ENCODE results near the gene PVALB. TPM values are rescaled to one million over a fixed set of nuclear protein-coding genes. Genes with fewer than 3 reads are reported as not detected.

Gene PVALB
- total and polyA plus RNA-seq, 5 donors from 2014 or later = not detected

GRCh38 chr22:36819112-36819511, 2.3 kb upstream of the PVALB start:
- DNase-seq (no peak), ATAC-seq (ENCODE audit: low read depth in 2 of 2) (no peak)
- Mint-ChIP-seq H3K4me1 (peaks cover 0 to 8% (median 0%) of the 10 kb centered on the region in 4 donors), H3K27me3 (peaks cover 68% of the 10 kb centered on the region), H3K4me3 (no peak overlapping the region), H3K36me3 (no peaks in the 10 kb centered on the region), H3K27ac (no peak overlapping the region), H3K9me3 (peaks cover 0 to 4% (median 0%) of the 10 kb centered on the region in 7 donors)
- peaks cover 9% of the 10 kb centered on the region for H3K4me1 ChIP-seq (ENCODE audit: control insufficient read depth, insufficient read depth, low read length, poor library complexity, severe bottlenecking)
- H3K36me3 ChIP-seq (ENCODE audit: control insufficient read depth, insufficient read depth, low read length) = no peaks in the 10 kb centered on the region
- no peak overlapping the region for H3K4me3 ChIP-seq (ENCODE audit: low read depth, low read length)
- peaks cover 17% of the 10 kb centered on the region for H3K27me3 ChIP-seq (ENCODE audit: control insufficient read depth, insufficient read depth, low read length)
- H3K27ac ChIP-seq (ENCODE audit: insufficient read depth, low read length, poor library complexity, severe bottlenecking) = no peak overlapping the region
- H3K9me3 ChIP-seq (ENCODE audit: control insufficient read depth in 2 of 2, low read length in 2 of 2) = no peaks in the 10 kb centered on the region

GRCh38 chr22:36818010-36818642, 1.3 kb upstream of the PVALB start:
- H3K27me3 ChIP-seq (ENCODE audit: control insufficient read depth, insufficient read depth, low read length) = peaks cover 17% of the 10 kb centered on the region
- peaks cover 78% of the 10 kb centered on the region for H3K27me3 Mint-ChIP-seq
- H3K36me3 ChIP-seq (ENCODE audit: control insufficient read depth, insufficient read depth, low read length) = no peaks in the 10 kb centered on the region
- H3K9me3 ChIP-seq (ENCODE audit: control insufficient read depth in 2 of 2, low read length in 2 of 2) = no peaks in the 10 kb centered on the region
- peaks cover 9% of the 10 kb centered on the region for H3K4me1 ChIP-seq (ENCODE audit: control insufficient read depth, insufficient read depth, low read length, poor library complexity, severe bottlenecking)
- peaks cover 0 to 2% (median 0%) of the 10 kb centered on the region in 7 donors for H3K9me3 Mint-ChIP-seq
- no peak overlapping the region for H3K4me3 Mint-ChIP-seq
- H3K4me1 Mint-ChIP-seq = peaks cover 0 to 7% (median 0%) of the 10 kb centered on the region in 4 donors
- H3K27ac ChIP-seq (ENCODE audit: insufficient read depth, low read length, poor library complexity, severe bottlenecking) = no peak overlapping the region
- H3K27ac Mint-ChIP-seq = no peak overlapping the region
- ATAC-seq (ENCODE audit: low read depth in 2 of 2) = no peak
- no peak for DNase-seq
- H3K36me3 Mint-ChIP-seq = no peaks in the 10 kb centered on the region
- H3K4me3 ChIP-seq (ENCODE audit: low read depth, low read length) = no peak overlapping the region

GRCh38 chr22:36817525-36817848, 652 bp upstream of the PVALB start:
- no peak for ATAC-seq (ENCODE audit: low read depth in 2 of 2)
- Mint-ChIP-seq H3K27me3 (peaks cover 83% of the 10 kb centered on the region), H3K4me1 (peaks cover 0 to 7% (median 0%) of the 10 kb centered on the region in 4 donors), H3K27ac (no peak overlapping the region), H3K9me3 (peaks cover 0 to 2% (median 0%) of the 10 kb centered on the region in 7 donors), H3K36me3 (no peaks in the 10 kb centered on the region), H3K4me3 (peak overlapping the region in 2 of 4 donors; percentile 11 to 65)
- Histone ChIP-seq H3K4me3 (ENCODE audit: low read depth, low read length) (no peak overlapping the region), H3K4me1 (ENCODE audit: control insufficient read depth, insufficient read depth, low read length, poor library complexity, severe bottlenecking) (peaks cover 9% of the 10 kb centered on the region), H3K27ac (ENCODE audit: insufficient read depth, low read length, poor library complexity, severe bottlenecking) (no peak overlapping the region), H3K36me3 (ENCODE audit: control insufficient read depth, insufficient read depth, low read length) (no peaks in the 10 kb centered on the region), H3K27me3 (ENCODE audit: control insufficient read depth, insufficient read depth, low read length) (peaks cover 17% of the 10 kb centered on the region), H3K9me3 (ENCODE audit: control insufficient read depth in 2 of 2, low read length in 2 of 2) (no peaks in the 10 kb centered on the region)
- no peak for DNase-seq

- Mint-ChIP-seq H3K4me1 (peaks cover 0 to 7% (median 0%) of the 10 kb centered on the region in 4 donors), H3K27ac (no peak overlapping the region), H3K9me3 (peaks cover 0 to 2% (median 0%) of the 10 kb centered on the region in 7 donors), H3K36me3 (no peaks in the 10 kb centered on the region), H3K27me3 (peaks cover 82% of the 10 kb centered on the region), H3K4me3 (no peak overlapping the region)
- DNase-seq = no peak
- H3K27ac ChIP-seq (ENCODE audit: insufficient read depth, low read length, poor library complexity, severe bottlenecking) = no peak overlapping the region
- no peaks in the 10 kb centered on the region for H3K9me3 ChIP-seq (ENCODE audit: control insufficient read depth in 2 of 2, low read length in 2 of 2)
- H3K4me3 ChIP-seq (ENCODE audit: low read depth, low read length) = no peak overlapping the region
- peaks cover 17% of the 10 kb centered on the region for H3K27me3 ChIP-seq (ENCODE audit: control insufficient read depth, insufficient read depth, low read length)
- no peaks in the 10 kb centered on the region for H3K36me3 ChIP-seq (ENCODE audit: control insufficient read depth, insufficient read depth, low read length)
- peaks cover 9% of the 10 kb centered on the region for H3K4me1 ChIP-seq (ENCODE audit: control insufficient read depth, insufficient read depth, low read length, poor library complexity, severe bottlenecking)
- ATAC-seq (ENCODE audit: low read depth in 2 of 2) = no peak
Measured at GRCh38 chr22:36816339-36816635, 548 bp downstream of the PVALB start.

GRCh38 chr22:36815558-36816338, 1.1 kb downstream of the PVALB start:
- Mint-ChIP-seq H3K36me3 (no peaks in the 10 kb centered on the region), H3K4me3 (no peak overlapping the region), H3K4me1 (peaks cover 0 to 7% (median 0%) of the 10 kb centered on the region in 4 donors), H3K27ac (no peak overlapping the region), H3K27me3 (peaks cover 76% of the 10 kb centered on the region), H3K9me3 (peaks cover 0 to 2% (median 0%) of the 10 kb centered on the region in 7 donors)
- Histone ChIP-seq H3K27me3 (ENCODE audit: control insufficient read depth, insufficient read depth, low read length) (peaks cover 17% of the 10 kb centered on the region), H3K4me3 (ENCODE audit: low read depth, low read length) (no peak overlapping the region), H3K4me1 (ENCODE audit: control insufficient read depth, insufficient read depth, low read length, poor library complexity, severe bottlenecking) (peaks cover 9% of the 10 kb centered on the region), H3K36me3 (ENCODE audit: control insufficient read depth, insufficient read depth, low read length) (no peaks in the 10 kb centered on the region), H3K27ac (ENCODE audit: insufficient read depth, low read length, poor library complexity, severe bottlenecking) (no peak overlapping the region), H3K9me3 (ENCODE audit: control insufficient read depth in 2 of 2, low read length in 2 of 2) (no peaks in the 10 kb centered on the region)
- no peak for ATAC-seq (ENCODE audit: low read depth in 2 of 2)
- DNase-seq = no peak

- no peak for ATAC-seq (ENCODE audit: low read depth in 2 of 2)
- H3K9me3 Mint-ChIP-seq = peaks cover 0 to 2% (median 0%) of the 10 kb centered on the region in 7 donors
- peaks cover 67% of the 10 kb centered on the region for H3K27me3 Mint-ChIP-seq
- H3K36me3 Mint-ChIP-seq = no peaks in the 10 kb centered on the region
- DNase-seq = no peak
- H3K36me3 ChIP-seq (ENCODE audit: control insufficient read depth, insufficient read depth, low read length) = no peaks in the 10 kb centered on the region
- H3K4me3 ChIP-seq (ENCODE audit: low read depth, low read length) = no peak overlapping the region
- no peak overlapping the region for H3K4me3 Mint-ChIP-seq
- H3K9me3 ChIP-seq (ENCODE audit: control insufficient read depth in 2 of 2, low read length in 2 of 2) = no peaks in the 10 kb centered on the region
- H3K4me1 Mint-ChIP-seq = peaks cover 0 to 7% (median 0%) of the 10 kb centered on the region in 4 donors
- H3K27ac Mint-ChIP-seq = peak overlapping the region in 1 of 3 donors; percentile 91
- no peak overlapping the region for H3K27ac ChIP-seq (ENCODE audit: insufficient read depth, low read length, poor library complexity, severe bottlenecking)
- H3K27me3 ChIP-seq (ENCODE audit: control insufficient read depth, insufficient read depth, low read length) = peaks cover 17% of the 10 kb centered on the region
- peaks cover 9% of the 10 kb centered on the region for H3K4me1 ChIP-seq (ENCODE audit: control insufficient read depth, insufficient read depth, low read length, poor library complexity, severe bottlenecking)
Measured at GRCh38 chr22:36814801-36815200, 2.0 kb downstream of the PVALB start.

GRCh38 chr22:36811094-36811800, 5.6 kb downstream of the PVALB start:
- peaks cover 9% of the 10 kb centered on the region for H3K27me3 ChIP-seq (ENCODE audit: control insufficient read depth, insufficient read depth, low read length)
- peaks cover 0 to 2% (median 0%) of the 10 kb centered on the region in 7 donors for H3K9me3 Mint-ChIP-seq
- no peaks in the 10 kb centered on the region for H3K36me3 Mint-ChIP-seq
- no peak overlapping the region for H3K27ac Mint-ChIP-seq
- no peak overlapping the region for H3K4me3 Mint-ChIP-seq
- H3K4me1 Mint-ChIP-seq = peaks cover 0 to 20% (median 11%) of the 10 kb centered on the region in 4 donors
- peaks cover 36% of the 10 kb centered on the region for H3K27me3 Mint-ChIP-seq
- no peak overlapping the region for H3K4me3 ChIP-seq (ENCODE audit: low read depth, low read length)
- peaks cover 3% of the 10 kb centered on the region for H3K4me1 ChIP-seq (ENCODE audit: control insufficient read depth, insufficient read depth, low read length, poor library complexity, severe bottlenecking)
- ATAC-seq (ENCODE audit: low read depth in 2 of 2) = no peak
- no peak overlapping the region for H3K27ac ChIP-seq (ENCODE audit: insufficient read depth, low read length, poor library complexity, severe bottlenecking)
- H3K36me3 ChIP-seq (ENCODE audit: control insufficient read depth, insufficient read depth, low read length) = no peaks in the 10 kb centered on the region
- H3K9me3 ChIP-seq (ENCODE audit: control insufficient read depth in 2 of 2, low read length in 2 of 2) = no peaks in the 10 kb centered on the region
- no peak for DNase-seq
